T-cell (primary cell): ENCODE results near the gene NUDT3. TPM values are rescaled to one million over a fixed set of nuclear protein-coding genes. Genes with fewer than 3 reads are reported as not detected.
"Not testable (repeated sequence)": the region's sequence is repeated elsewhere in the genome, so short reads cannot be mapped to it uniquely, and the experiment has no call there.

ENCODE experiments used
- ATAC-seq, 4 experiments: fragments of 200-7000 bp in 3 of 4; fragments of 150-1000 bp in 1 of 4; cut with Tn5 transposase; replicated peaks in 1 of 4; 1 replicate in 3 of 4; 2 replicates in 1 of 4; pipeline ENCODE4 v1.10.0; 2021; ENCODE audit warnings: moderate library complexity in 3 of 4, mild to moderate bottlenecking in 2 of 4, moderate number of reproducible peaks in 1 of 4
- CTCF ChIA-PET, 2 donors: fragments of 300-600 bp; sonication (Branson Sonifier 250); formaldehyde crosslinking; loops; one replicate each; lab custom pipeline; 2022; ENCODE audit warnings: antibody characterized with exemption in 2 of 2; lab: Charles Lee
- POLR2A ChIA-PET, 2 donors: fragments of 300-600 bp; sonication (Branson Sonifier 250); formaldehyde crosslinking; loops; one replicate each; lab custom pipeline; 2022; ENCODE audit warnings: antibody characterized with exemption in 2 of 2; lab: Charles Lee
- DNase-seq, 35 experiments: peaks; one replicate each; pipeline versions ENCODE4 v3.0.0 to v3.0.0-alpha.2; 2013 to 2023
- H3K27ac ChIP-seq: one replicate; pipeline ENCODE4 v1.5.1; 2013; ENCODE audit warnings: low read length
- H3K27me3 ChIP-seq, 2 experiments: replicated peaks in 1 of 2; 1 replicate in 1 of 2; 2 replicates in 1 of 2; pipeline versions ENCODE4 v1.6.1 to v1.7.0; 2013; ENCODE audit warnings: low read length in 1 of 2, mixed read lengths in 1 of 2; ENCODE audit not compliant: control insufficient read depth in 2 of 2, insufficient read depth in 2 of 2; ENCODE audit errors: extremely low read depth in 1 of 2
- H3K36me3 ChIP-seq, 2 donors: 1 replicate in 1 of 2; 2 replicates in 1 of 2; pipeline versions ENCODE4 v1.6.1 to v1.7.0; 2013; ENCODE audit warnings: low read length in 1 of 2; ENCODE audit not compliant: control insufficient read depth in 2 of 2, insufficient read depth in 1 of 2; ENCODE audit errors: extremely low read depth in 1 of 2
- H3K4me1 ChIP-seq, 2 experiments: 1 replicate in 1 of 2; 2 replicates in 1 of 2; pipeline versions ENCODE4 v1.6.1 to v1.7.0; 2013; ENCODE audit warnings: low read length in 2 of 2, mixed read lengths in 1 of 2; ENCODE audit not compliant: insufficient read depth in 2 of 2, control insufficient read depth in 1 of 2; ENCODE audit errors: extremely low read depth in 1 of 2
- H3K4me3 ChIP-seq, 2 donors: 1 replicate in 1 of 2; 2 replicates in 1 of 2; pipeline versions ENCODE4 v1.5.1 to v1.7.0; 2013; ENCODE audit warnings: mild to moderate bottlenecking in 2 of 2, low read length in 1 of 2, moderate library complexity in 1 of 2; ENCODE audit not compliant: control insufficient read depth in 1 of 2; ENCODE audit errors: extremely low read depth in 1 of 2
- H3K9me3 ChIP-seq: 2 replicates; pipeline ENCODE4 v1.7.0; 2013
- H3K27ac Mint-ChIP-seq, 2 donors: one replicate each; pipeline ENCODE4 v1.8.0; 2020 to 2021; ENCODE audit warnings: mild to moderate bottlenecking in 2 of 2, mixed read lengths in 2 of 2
- H3K27me3 Mint-ChIP-seq, 2 donors: one replicate each; pipeline ENCODE4 v1.8.0; 2021 to 2022; ENCODE audit warnings: mixed read lengths in 2 of 2
- H3K36me3 Mint-ChIP-seq: one replicate; pipeline ENCODE4 v1.8.0; 2021; ENCODE audit warnings: mixed read lengths
- H3K4me1 Mint-ChIP-seq, 3 donors: one replicate each; pipeline ENCODE4 v1.8.0; 2020 to 2022; ENCODE audit warnings: mixed read lengths in 3 of 3, mild to moderate bottlenecking in 1 of 3
- H3K4me3 Mint-ChIP-seq, 3 donors: one replicate each; pipeline ENCODE4 v1.8.0; 2020 to 2022; ENCODE audit warnings: mild to moderate bottlenecking in 3 of 3, mixed read lengths in 3 of 3, moderate library complexity in 3 of 3
- H3K9me3 Mint-ChIP-seq, 3 donors: one replicate each; pipeline ENCODE4 v1.8.0; 2020 to 2022; ENCODE audit warnings: mixed read lengths in 3 of 3
- WGBS: methylation state at CpG from one replicate; pipeline ENCODE4 v1.1.5; 2013; ENCODE audit warnings: missing lambda C conversion rate; ENCODE audit not compliant: insufficient coverage; 5-methylcytosine and 5-hydroxymethylcytosine counted together
- total RNA-seq, 35 experiments: library from RNA in 6 of 35; stranded (reverse) in 6 of 35; fragments of 120-200 nt in 1 of 35; gene quantifications; one replicate each; pipeline versions ENCODE4 v1.2.1 to v1.2.4 and lab custom pipeline; 2013 to 2026

Gene NUDT3
- total RNA-seq, 5 donors from 2014 or later (not counting 1 experiment from before 2014, with no cell fraction given): 23.5 to 31.0 (median 28.9) TPM

DNA sequence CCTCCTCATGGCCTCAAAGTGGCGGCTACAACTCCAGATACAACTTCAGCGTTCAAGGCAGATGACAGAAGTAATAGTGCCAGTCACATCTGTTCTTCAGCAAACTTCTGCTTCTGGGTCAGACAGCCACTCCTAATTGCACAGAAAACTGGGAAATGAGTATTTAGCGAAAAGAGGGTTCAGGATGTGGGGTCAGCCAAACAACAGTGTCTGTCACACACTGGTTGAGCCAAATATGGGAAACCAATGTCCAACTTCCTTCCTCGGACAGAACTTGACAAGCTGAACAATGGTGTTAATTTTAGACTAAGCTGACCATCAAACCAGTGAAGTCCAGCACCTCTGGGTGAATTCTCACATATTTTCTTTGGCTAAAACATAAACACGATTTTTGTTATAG, 22.1 kb downstream of the NUDT3 start:
- no peak overlapping the region for H3K27ac Mint-ChIP-seq
- no peak for DNase-seq
- H3K27ac ChIP-seq: no peak overlapping the region
- no peak overlapping the region for H3K4me3 ChIP-seq
- no peaks in the 10 kb centered on the region for H3K27me3 Mint-ChIP-seq
- H3K4me1 ChIP-seq: peaks cover 0 to 2% of the 10 kb centered on the region in 2 experiments
- WGBS: 100% methylated on average over 1 of the region's 5 CpGs
- H3K36me3 ChIP-seq: peaks cover 0 to 3% of the 10 kb centered on the region in 2 donors
- no peaks in the 10 kb centered on the region for H3K27me3 ChIP-seq
- H3K9me3 Mint-ChIP-seq: no peaks in the 10 kb centered on the region
- peaks cover 7% of the 10 kb centered on the region for H3K36me3 Mint-ChIP-seq
- ChIA-PET CTCF (no interaction called here), POLR2A (no interaction called here)
- peaks cover 32 to 44% (median 35%) of the 10 kb centered on the region in 3 donors for H3K4me1 Mint-ChIP-seq
- H3K9me3 ChIP-seq: no peaks in the 10 kb centered on the region
- H3K4me3 Mint-ChIP-seq: no peak overlapping the region
- ATAC-seq: no peak

DNA sequence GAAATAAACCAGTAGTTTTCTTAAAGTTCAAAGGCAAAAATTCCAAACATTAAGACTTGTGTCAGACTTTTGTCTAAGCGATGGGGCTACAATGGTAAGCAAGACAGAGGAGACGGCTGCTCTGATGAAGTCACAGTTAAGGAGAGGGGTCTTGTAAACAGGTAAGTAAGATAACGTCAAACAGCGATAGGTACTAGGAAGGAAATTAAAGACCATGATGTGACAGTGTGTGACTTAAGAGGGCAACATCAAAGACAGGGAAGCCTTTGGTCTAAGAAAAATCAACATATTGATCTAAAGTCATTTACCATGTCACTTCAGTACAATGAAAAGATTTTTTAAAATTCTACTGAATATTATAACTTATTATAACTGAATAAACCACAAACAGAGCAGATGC, 23.1 kb downstream of the NUDT3 start:
- ChIA-PET POLR2A (no interaction called here), CTCF (no interaction called here)
- Histone ChIP-seq H3K27ac (no peak overlapping the region), H3K36me3 (peaks cover 0 to 3% of the 10 kb centered on the region in 2 donors), H3K9me3 (no peaks in the 10 kb centered on the region), H3K27me3 (no peaks in the 10 kb centered on the region), H3K4me3 (no peak overlapping the region), H3K4me1 (no peaks in the 10 kb centered on the region)
- Mint-ChIP-seq H3K4me1 (peaks cover 35 to 47% (median 37%) of the 10 kb centered on the region in 3 donors), H3K4me3 (no peak overlapping the region), H3K27ac (no peak overlapping the region), H3K27me3 (no peaks in the 10 kb centered on the region), H3K36me3 (peaks cover 7% of the 10 kb centered on the region), H3K9me3 (no peaks in the 10 kb centered on the region)
- no peak for DNase-seq
- peak in 1 of 4 experiments; percentile 67 for ATAC-seq
- 73% methylated on average over 3 of the region's 4 CpGs for WGBS

DNA sequence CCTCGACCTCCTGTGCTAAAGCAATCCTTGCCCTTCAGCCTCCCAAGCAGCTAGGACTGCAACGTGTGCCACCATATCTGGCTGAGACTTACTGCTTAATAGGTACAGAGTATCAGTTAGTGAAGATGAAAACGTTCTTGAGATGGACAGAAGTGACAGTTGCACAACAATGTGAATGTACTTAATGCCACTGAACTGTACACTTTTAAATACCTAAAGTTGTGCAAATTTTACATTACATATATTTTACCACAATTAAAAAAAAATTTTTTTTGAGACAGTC, 25.9 kb downstream of the NUDT3 start:
- POLR2A ChIA-PET: no interaction called here
- Histone ChIP-seq H3K27me3 (no peaks in the 10 kb centered on the region), H3K9me3 (no peaks in the 10 kb centered on the region), H3K4me3 (no peak overlapping the region), H3K27ac (no peak overlapping the region), H3K36me3 (peaks cover 0 to 3% of the 10 kb centered on the region in 2 donors), H3K4me1 (no peaks in the 10 kb centered on the region)
- Mint-ChIP-seq H3K27me3 (no peaks in the 10 kb centered on the region), H3K4me3 (no peak overlapping the region), H3K27ac (no peak overlapping the region), H3K36me3 (peaks cover 7% of the 10 kb centered on the region), H3K4me1 (peaks cover 38 to 69% (median 62%) of the 10 kb centered on the region in 3 donors), H3K9me3 (no peaks in the 10 kb centered on the region)
- CTCF ChIA-PET: no interaction called here
- ATAC-seq (no peak), DNase-seq (no peak)
- WGBS: no CpG with 5 or more reads among the region's 3 CpGs

DNA sequence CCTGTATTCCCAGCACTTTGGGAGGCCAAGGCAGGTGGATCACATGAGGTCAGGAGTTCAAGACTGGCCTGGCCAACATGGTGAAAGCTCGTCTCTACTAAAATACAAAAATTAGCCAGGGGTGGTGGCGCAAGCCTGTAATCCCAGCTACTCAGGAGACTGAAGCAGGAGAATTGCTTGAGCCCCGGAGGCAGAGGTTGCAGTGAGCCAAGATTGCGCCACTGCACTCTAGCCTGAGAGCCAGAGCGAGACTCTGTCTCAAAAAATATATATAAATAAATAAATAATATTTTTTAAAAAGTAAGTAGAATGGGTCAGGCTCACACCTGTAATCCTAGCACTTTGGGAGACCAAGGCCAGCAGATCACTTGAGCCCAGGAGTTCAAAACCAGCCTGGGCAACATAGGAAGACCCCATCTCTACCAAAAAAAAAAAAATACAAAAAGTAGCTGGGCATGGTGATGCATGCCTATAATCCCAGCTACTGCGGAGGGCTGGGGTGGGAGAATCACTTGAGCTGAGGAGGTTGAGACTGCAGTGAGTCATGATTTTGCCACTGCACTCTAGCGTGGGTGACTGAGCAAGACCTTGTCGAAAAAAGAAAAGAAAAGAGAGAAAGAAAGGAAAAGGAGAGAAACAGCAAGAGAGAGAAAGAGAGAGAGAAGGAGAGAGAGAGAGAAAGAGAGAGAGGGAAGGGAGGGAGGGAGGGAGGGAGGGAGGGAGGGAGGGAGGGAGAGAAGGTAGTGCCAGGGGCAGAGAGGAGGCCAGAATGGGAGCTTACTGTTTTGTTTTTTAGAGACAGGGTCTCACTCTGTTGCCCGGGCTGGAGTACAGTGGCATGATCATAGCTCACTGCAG, 26.5 kb downstream of the NUDT3 start:
- H3K27ac Mint-ChIP-seq, H3K4me3 Mint-ChIP-seq, H3K4me3 ChIP-seq, H3K4me1 ChIP-seq, H3K36me3 ChIP-seq, DNase-seq, ATAC-seq, H3K27ac ChIP-seq, H3K27me3 Mint-ChIP-seq, H3K9me3 Mint-ChIP-seq, H3K27me3 ChIP-seq, H3K36me3 Mint-ChIP-seq, H3K9me3 ChIP-seq, POLR2A ChIA-PET, CTCF ChIA-PET: not testable (repeated sequence)
- H3K4me1 Mint-ChIP-seq: peaks cover 35 to 69% (median 63%) of the 10 kb centered on the region in 3 donors
- WGBS: 96% methylated on average over 4 of the region's 9 CpGs

DNA sequence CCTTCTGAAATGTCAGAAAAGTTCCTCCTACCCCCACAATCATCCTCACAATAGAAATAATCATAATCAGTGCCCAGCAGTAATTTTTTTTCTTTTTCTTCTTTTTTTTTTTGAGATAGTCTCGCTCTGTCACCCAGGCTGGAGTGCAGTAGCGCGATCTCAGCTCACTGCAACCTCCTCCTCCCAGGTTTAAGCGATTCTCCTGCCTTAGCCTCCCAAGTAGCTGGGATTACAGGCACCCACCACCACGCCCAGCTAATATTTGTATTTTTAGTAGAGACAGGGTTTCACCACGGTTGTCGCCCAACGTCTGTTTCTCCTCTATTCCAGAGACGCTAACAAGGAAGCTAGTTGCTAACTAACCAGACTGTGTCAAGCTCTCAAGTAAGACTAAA, 28.8 kb downstream of the NUDT3 start:
- H3K27me3 ChIP-seq, H3K9me3 Mint-ChIP-seq, H3K9me3 ChIP-seq, H3K4me3 Mint-ChIP-seq, ATAC-seq, H3K36me3 Mint-ChIP-seq, H3K27me3 Mint-ChIP-seq, H3K4me3 ChIP-seq, H3K27ac ChIP-seq, DNase-seq, H3K4me1 ChIP-seq, H3K36me3 ChIP-seq, H3K27ac Mint-ChIP-seq: not testable (repeated sequence)
- POLR2A ChIA-PET: interaction anchor here in 1 of 2 donors (0.5 to 0.6 kb wide), 2 partner anchors 9 to 16 kb away, joined by 3 to 7 read pairs; no protein-coding TSS in a partner anchor
- CTCF ChIA-PET: interaction anchor here (0.6 kb wide), 2 partner anchors 21 to 292 kb away, joined by 3 to 4 read pairs; no protein-coding TSS in a partner anchor
- WGBS: no CpG with 5 or more reads among the region's 9 CpGs
- peaks cover 26 to 64% (median 61%) of the 10 kb centered on the region in 3 donors for H3K4me1 Mint-ChIP-seq

DNA sequence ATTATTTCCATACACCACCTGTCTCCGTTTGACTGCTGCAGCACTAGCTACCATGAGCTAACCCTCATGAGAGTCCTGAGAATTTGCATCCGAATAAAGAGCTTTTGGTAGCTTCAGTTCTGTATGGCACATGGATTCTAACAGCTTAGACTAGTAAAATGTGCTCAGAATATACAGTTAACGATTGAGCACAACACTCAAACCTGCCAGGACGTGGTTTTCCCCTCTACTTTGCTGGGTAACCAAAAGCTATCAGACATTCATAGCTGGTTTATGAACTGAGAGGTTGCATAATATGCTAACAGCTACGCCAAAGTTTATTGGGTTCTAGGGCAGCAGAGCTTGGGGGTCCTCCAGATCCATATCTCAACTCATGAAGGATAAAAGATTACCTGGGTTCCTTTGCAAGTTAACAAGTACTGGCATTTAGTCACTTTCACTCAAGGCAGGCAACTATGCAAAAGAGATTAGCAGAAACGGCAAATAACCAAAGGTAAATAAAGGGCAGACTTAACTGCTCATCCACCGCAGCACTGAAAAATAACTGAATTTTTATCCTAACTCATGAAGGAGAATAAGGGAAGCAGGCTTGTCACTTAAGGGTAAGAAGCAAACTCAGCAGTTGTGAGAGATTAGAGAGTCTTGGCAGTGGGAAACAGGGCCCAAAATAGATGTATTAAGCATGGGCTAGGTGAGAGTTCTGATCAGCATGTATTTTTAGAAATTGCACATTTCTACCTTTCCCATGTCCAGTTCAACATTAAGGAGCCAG, 29.4 kb downstream of the NUDT3 start:
- Histone ChIP-seq H3K36me3 (no peaks in the 10 kb centered on the region), H3K27ac (no peak overlapping the region), H3K4me1 (no peaks in the 10 kb centered on the region), H3K27me3 (no peaks in the 10 kb centered on the region), H3K9me3 (no peaks in the 10 kb centered on the region), H3K4me3 (no peak overlapping the region)
- Mint-ChIP-seq H3K27me3 (no peaks in the 10 kb centered on the region), H3K4me3 (no peak overlapping the region), H3K36me3 (no peaks in the 10 kb centered on the region), H3K27ac (no peak overlapping the region), H3K9me3 (no peaks in the 10 kb centered on the region), H3K4me1 (peaks cover 25 to 61% (median 57%) of the 10 kb centered on the region in 3 donors)
- POLR2A ChIA-PET: interaction anchor here (0.5 to 0.7 kb wide), 4 partner anchors 10 to 142 kb away, joined by 3 to 7 read pairs (median 6); partner anchors contain the start of gene HMGA1 (in 1 of the 2)
- WGBS: 90% methylated on average over 2 of the region's 7 CpGs
- CTCF ChIA-PET: no interaction called here
- DNase-seq: no peak
- ATAC-seq: no peak
